CD4-positive, alpha-beta T cell treated with Interleukin-17A for 1 hour (primary cell): ENCODE measurements around the gene NDUFC1.
"Not testable (repeated sequence)": the region's sequence is repeated elsewhere in the genome, so short reads cannot be mapped to it uniquely, and the experiment has no call there.

Source experiments
- DNase-seq: peaks from one replicate; pipeline ENCODE4 v3.0.0-alpha.2; 2020

The NDUFC1 gene

DNA sequence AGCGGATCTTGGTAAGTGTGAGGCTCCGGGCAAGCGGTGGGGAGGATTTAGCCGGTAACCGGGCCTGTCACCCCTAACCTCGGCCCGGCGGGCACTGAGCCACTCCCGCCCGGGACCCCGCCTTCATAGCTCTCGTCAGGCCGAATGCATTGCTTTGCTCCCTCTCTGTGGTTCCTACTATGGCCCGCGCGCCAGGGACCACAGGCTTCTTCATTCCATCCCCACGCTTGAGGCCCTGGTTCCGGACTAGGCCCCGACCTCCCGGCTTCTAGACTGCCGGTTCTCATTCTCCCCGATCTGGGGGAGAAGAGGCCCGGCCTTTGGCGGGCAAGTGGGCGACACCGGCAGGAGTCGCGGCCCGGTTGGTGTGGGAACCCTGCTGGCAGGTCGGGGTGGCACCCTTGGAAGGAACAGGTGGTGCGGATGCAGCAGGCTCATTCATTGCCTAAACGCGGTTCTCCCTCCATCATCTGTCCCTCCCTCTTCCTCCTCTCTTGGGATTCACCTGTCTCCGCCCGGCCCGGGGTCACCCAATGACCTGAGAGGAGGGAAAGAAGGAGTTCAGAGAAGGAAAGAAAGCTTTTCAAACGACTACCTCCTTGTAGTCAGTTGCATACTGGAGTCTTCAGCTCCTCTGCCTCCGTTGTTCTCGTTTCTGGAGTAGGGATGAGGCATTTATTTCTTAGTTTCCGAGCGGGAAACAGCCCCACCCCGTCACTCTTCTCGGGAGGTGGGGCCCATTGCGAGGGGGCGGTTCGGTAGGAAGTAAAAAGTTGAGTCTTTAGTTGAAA is at the start of gene NDUFC1:
Gene NDUFC1, minus strand, starts transcription at position 657 of the 791 bp plus-strand sequence. CDS start 6,679 bp downstream, outside the sequence.
- peak; percentile 74 for DNase-seq

DNA sequence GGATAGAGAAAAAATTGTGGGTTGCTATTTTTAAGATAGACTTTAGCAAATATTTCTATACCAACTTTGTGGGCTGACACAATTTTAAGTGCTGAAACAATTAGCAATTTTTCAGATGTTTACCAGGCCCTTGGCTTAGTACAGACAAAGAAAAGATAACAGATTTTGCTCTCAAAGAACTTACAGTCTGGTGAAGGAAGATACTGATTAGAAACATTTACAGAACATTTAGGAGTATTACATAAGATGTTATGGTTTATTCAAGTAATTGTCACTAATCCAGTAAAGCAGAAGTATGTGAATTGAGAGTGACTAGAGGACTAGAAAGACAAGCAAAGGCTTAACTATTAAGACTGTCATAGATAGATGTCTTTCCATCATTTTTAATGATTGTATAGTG is 35.3 kb upstream of the NDUFC1 start:
- DNase-seq, result no peak

DNA sequence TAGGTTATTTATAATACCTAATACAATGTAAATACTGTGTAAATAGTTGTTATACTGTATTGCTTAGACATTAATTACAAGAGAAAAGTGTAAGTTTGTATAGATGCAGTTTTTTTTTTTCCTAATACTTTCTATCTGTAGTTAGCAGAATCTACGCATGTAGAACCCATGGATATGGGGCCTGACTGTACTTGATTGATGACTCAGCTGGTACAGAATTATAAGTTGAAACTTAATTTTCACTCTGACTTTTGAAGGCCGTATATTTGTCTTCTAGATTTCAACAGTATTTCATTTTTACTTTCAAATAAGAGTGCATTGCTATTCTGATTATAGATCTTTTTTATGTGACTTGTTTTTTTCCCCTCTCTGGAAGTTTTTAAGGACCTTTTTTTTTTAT is 30.8 kb upstream of the NDUFC1 start:
- no peak for DNase-seq

DNA sequence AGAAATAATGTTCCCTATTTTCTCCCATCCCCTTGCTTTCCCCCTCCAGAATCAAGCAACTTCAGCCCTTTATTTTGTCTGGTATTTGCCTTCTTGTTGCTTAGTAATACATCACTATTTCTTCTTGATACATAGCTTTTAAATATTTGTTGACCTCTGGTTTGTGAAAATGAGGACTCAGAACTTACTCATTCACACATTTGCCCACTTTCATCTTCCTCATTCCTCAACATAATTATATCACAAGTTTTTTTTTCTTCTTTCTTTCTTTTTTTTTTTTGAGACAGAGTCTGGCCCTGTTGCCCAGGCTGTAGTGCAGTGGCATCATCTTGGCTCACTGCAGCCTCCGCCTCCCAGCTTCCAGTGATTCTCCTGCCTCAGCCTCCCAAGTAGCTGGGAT is 28.9 kb upstream of the NDUFC1 start:
- no peak for DNase-seq

DNA sequence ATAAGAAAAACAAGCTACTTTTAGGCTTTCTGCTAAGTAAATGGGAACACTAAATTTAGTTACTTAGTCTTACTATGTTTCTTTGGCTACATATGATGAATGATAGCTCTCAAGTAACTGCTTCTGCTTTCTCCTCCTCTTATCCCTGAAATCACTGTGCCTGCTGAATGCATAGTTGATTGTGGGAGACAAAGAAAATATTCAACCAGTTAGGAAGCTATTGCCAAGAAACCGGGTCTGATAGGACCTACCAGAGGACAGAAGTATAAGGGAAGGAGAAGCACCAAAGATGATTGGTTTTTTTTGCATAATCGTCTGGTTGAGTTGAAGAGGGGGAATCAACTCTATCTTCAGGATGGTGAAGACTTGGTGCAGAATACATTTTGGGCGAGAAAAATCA is 28.0 kb upstream of the NDUFC1 start:
- DNase-seq, result no peak

DNA sequence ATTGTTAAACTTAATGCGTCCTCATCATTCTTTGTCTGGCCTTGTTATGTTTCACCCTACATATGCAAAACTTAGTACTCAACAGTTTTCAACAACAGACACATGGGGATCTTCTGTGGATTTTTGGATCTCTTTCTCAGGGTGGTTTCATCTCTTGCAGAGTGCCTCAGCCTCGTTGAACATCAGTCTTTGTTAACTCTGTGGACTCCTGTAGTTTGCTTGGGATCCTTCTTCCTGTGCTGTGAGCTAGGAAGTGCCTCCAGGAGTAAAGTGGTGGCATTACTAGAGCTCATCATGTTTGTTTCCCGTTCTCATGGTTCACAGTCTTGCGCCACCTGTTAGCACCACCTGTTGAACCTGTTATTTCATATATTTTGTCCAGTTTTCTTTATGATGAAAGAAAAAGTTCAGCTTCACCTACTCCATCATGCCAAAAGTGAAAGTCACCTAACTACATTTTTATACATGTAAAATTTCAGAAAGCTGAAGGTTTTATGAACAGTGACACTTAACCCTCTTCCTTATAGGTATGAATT is 27.5 kb upstream of the NDUFC1 start:
- DNase-seq, result no peak

DNA sequence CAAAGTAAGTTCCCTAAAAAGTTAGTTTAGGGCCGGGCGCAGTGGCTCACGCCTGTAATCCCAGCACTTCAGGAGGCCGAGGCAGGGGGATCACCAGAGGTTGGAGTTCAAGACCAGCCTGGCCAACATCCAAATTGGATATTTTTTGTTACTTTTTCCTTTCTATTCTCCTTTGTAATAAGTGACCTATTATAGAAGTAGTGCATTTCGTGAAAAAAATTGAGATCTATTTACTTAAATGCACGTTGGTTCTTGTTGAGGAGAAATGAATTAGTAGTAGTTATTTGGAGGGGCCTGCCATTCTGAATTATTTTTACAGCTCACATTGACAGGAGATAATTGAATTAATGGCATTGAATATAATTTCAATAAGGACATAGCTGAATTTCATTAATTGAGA is 22.3 kb upstream of the NDUFC1 start:
- DNase-seq, result no peak

DNA sequence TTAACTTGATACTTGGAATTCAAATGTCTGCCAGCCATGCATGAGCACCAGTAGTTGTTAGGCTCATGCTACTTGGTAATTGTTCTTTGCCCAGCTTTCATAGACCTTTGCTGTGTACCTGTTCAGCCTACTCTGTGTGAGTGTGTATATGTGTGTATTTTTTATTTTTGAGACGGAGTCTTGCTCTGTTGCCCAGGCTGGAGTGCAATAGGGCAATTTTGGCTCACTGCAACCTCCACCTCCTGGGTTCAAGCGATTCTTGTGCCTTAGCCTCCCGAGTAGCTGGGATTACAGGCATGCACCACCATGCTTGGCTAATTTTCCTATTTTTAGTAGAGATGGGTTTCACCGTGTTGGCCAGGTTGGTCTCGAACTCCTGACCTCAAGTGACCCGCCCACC is 20.3 kb upstream of the NDUFC1 start:
- not testable (repeated sequence) for DNase-seq

DNA sequence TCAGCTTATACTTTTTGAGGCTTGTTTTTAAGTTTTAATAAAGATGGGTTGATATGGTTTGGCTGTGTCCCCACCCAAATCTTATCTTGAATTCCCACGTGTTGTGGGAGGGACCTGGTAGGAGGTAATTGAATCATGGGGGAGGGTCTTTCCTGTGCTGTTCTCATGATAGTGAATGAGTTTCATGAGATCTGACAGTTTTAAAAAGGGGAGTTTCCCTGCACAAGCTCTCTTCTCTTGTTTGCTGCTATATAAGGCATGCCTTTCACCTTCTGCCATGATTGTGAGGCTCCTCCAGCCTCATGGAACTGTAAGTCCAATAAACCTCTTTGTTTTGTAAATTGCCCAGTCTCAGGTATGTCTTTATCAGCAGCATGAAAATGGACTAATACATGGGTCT is 19.8 kb upstream of the NDUFC1 start:
- not testable (repeated sequence) for DNase-seq

DNA sequence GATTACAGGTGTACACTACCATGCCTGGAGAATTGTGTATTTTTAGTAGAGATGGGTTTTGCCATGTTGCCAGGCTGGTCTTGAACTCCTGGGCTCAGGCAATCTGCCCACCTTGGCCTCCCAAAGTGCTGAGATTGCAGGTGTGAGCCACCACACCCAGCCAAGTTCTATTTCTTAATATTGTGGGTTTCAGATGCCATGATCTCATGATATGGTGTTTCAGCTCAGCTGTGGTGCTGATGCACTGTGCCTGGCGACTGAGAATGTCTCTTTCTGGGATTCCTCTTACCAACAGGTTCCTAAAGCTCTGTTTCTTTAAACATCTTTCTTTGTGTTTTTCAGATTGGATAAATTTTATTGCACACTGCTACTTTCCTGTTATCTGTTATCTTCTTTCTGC is 17.3 kb upstream of the NDUFC1 start:
- no peak for DNase-seq

DNA sequence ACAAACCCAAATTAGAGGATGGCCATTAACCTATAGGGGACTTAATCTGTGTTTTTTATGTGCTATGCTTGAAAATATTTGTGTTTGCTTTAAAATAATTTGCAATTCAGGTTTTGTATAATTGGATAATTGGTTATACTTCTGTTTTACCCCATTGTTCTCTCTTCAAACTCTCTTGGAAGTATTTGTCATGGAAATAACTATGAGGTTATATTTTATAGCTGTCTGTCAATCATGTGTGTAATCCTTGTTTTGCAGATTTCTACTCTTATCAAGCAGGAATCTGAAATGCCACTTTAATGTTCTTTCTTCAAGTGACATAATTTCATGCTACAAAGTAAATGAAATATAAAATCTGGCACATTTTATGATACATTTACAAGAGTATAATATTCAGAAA is 15.4 kb upstream of the NDUFC1 start:
- no peak for DNase-seq

DNA sequence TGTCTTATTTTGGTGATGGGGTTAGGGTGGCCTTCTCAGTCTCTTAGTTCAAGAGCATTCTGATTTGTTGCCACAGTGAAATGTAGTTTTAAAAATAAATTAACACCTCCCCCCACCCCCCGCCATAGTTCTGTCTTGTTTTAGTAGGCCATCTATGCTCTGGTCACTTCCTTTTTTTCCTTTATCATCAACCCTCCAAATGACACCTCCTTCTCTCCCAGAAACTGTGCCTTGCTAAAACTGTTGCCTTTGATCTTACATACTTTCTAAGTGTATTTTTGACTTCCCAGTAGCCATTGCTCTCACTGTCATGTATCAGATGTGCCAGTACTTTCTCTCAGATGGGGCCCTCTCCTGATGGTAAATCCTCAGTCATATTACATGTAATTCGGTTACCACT is 14.5 kb upstream of the NDUFC1 start:
- DNase-seq, result no peak

DNA sequence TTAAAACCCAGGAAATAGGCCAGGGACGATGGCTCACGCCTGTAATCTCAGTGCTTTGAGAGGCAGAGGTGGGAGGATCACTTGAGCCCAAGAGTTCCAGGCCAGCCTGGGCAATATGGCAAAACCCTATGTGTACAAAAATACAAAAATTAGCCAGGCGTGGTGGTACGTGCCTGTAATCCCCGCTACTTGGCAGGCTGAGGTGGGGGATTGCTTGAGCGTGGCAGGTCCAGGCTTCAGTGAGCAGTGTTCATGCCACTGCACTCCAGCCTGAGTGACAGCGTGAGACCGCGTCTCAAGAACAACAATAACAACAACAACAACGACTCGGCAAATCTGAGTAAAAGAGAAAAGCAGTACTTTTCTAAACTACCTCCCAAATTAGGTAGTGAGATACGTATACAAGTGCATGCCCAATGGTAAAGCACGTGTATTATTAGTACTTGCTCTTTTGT is 13.0 kb upstream of the NDUFC1 start:
- no peak for DNase-seq

DNA sequence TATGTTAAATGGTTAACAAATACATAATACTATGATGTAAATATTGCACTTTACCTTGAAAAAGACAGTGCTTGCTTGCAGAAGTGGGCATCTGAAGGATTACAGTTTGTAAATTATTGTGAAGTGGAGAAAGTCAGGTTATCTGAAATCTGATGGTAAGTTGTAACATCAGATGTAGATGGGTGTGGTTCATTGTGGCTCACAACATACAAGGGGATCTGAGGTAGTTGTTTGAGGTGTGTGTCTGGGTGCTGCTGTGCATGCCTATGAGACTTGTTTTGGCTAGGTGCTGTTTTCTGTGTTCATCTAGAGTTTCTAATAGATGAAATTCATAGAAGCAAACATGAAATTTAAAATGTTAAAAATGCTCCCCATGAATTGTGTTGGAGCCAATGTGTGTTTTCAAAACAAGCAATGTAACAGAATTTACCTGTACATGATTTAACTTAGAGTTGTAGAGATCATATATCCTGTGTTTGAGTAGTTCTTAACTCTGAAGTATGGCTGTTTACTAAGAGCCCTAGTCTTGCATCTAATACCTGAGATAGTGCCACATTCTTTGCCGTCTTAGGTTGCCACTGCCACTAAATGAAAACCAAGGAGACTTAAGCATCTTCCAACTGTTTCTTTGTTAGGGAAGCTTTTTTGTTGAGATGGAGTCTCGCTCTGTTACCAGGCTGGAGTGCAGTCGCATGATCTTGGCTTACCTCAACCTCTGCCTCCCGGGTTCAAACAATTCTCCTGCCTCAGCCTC is 11.9 kb upstream of the NDUFC1 start:
- DNase-seq, result peak; percentile 51

DNA sequence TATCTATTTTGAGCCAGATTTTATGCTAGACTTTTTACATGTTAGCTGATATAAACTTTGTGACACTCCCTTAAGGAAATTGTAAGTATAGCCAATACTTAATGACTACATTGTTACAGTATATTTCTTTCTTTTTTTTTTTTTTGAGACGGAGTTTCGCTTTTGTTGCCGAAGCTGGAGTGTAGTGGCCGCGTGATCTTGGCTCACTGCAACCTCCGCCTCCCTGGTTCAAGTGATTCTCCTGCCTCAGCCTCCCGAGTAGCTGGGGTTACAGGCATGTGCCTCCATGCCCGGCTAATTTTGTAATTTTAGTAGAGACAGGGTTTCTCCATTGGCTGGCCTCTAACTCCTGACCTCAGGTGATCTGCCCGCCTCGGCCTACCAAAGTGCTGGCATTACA is 11.1 kb upstream of the NDUFC1 start:
- DNase-seq, result not testable (repeated sequence)

DNA sequence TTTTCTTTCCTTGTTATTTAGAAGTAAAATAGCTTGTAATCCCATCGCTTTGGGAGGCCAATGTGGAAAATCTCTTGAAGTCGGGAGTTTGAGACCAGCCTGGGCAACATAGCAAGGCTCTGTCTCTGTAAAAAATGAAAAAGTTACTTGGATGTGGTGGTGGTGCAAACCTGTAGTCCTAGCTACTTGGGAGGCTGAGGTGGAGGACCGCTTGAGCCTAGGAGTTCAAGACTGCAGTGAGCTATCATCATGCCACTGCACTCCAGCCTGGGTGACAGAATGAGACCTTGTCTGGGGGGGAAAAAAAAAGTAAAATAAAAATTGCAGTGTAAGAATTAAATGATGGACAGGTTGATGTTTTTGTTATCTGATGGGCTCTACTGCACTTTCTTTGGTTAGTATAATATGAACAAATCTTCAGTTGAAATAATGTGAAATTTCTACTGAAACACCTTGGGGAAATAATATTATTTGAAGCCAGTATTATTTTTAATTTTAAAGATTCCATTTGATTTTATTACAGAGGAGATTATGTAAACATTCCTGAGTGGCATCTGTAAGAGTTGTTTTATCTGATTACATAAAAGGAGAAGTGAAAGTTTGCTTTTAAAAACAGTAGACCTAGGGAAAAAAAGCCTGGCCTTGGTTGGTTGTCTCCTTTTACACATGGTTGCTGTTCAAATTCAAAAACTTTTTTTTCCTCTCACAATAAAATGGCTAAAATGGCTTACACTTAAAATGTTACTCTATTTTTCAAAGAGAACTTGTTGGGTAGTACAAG is 10.5 kb upstream of the NDUFC1 start:
- no peak for DNase-seq

DNA sequence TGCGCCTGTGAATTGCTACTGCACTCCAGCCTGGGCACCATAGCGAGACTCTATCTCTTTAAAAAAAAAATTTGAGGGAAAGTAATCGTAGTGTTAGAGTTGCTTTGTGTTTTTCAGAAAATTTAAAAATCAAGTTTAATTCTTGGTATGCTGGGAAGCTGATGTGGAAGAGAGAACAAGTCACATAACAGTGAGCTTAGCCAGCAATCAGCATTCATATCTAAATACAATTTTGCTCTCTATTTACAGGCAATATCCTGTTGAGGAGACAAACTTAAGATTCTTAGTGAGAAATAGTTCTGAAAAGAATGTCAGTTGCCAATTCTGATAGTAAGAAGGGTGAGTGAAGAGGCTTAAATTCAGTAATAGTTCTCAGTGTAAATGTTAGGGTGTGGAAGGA is 9.6 kb upstream of the NDUFC1 start:
- DNase-seq, result no peak

DNA sequence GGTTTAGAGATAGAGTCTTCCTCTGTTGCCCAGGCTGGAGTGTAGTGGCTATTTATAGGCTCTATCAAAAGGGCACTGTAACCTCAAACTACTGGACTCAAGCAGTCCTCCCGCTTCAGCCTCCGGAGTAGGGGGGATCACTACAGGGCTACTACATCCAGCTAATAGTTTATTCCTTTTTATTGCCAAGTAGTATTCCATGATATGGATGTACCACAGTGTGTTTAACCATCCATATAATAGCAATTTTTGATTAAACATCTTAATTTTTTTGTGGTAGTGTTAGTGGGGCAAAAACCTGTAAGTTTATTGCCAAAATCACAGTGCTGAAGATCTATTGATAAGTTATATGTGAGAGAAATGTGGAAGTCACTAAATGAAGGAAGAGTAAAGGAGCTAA is 2.6 kb upstream of the NDUFC1 start:
- DNase-seq, result no peak

DNA sequence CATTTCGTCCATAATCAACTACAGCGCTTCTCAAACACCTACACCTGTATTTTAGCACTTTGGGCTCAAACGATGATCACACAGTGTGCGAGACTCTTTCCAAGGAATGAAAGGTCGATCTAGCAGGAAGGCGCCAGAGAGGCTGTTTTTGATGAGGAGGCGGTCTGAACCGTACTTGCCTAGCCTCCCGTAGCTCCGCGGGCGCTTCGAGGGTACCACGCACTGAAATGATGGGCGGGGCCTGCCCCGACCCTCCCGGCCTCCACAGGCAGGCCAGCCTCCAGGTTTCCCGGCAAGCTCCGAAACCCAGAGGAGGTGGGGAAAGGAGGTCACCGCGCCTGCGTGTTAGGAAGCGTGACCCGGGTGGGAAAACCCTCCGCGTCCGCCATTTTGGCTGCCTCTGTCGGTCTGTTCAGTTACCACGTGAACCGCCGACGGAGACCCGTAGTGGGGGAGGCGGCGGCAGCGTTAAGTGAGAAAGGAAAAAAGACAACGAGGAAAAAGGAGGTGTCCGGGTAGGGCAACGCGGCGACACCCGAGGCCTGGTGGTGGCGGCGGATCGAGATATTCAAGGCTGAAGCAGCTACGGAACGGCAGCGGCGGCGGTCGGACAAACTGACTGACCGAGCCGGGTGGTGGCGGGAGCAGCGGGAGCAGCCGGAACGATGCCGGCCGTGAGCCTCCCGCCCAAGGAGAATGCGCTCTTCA is 1.0 kb downstream of the NDUFC1 start, which contains the start of gene NAA15:
Gene NAA15, plus strand, starts transcription at position 393 of the 708 bp plus-strand sequence. Its CDS starts 273 bp downstream, at position 666.
- DNase-seq, result peak; percentile 98

DNA sequence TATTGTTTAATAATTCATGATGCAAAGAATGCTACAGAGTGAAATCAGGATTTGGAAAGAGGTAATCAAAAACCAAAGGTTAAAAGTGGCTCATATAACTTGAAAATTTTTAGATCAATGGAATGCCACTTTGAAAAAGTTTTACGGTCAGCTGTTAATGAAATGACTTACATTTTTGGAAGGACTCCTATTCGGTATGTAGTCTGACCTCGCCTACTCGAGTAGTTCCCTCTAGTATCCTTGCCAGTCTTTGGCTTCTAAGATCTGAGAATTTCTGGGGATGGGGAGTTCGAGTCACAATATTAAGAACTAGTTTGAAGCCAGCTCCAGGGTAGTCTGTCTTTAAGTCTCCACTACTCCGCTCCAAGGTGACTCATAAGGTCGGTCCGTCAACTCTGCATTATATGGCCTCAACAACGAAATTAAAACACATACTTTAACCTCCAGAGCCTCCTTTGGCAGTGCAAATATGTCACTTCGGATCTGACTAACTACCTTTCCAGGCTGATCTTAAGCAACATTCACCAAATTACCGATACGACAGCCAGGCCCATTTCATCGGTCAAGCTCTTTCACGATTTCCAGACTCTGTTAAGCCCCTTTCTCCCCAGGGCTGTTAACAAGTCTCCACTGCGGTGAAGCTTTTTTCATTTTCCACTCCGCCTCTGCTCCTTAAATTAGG is 1.7 kb downstream of the NDUFC1 start:
- peak; percentile 42 for DNase-seq

DNA sequence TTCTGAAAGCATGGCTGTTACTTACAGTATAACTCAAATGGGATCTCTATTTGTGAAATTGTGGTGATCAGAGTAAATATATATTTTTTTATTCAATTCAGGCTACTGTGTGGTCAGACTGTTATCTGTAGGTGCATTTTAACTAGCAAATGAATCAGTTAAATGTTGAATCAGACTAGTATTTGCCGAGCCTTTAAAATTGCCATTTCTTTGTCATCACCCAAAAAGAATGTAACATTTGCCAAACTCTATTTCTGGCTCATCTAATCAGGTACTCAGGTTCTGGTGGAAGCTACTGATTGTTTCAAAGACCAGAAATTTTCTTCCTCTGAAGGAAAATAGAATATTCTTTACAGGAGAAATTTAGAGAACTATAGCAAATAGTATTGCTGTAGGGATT is 2.7 kb downstream of the NDUFC1 start:
- no peak for DNase-seq

DNA sequence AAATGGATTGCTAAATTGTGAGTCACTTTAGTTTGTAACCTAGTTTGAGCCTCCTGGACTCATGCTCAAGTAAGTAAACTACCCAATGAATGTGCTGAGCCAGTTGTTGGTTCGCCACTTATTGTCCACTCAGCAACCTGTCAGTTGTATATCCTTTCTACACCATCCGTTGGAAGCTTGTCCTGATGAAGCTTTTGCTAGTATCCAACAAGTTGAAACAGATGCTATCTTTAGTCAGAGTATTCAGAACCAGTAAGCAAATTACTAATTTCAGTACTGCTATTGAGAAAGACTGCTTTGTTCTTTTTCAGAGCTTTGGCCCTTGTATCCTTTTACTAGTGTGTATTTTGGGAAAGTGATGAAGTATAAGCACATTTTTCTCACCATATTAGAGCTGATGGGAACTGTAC is 5.3 kb downstream of the NDUFC1 start:
- DNase-seq, result no peak
